Activated naive CD4-positive, alpha-beta T cell (primary cell): ENCODE data around the gene MYLIP.

ENCODE experiments used
- DNase-seq, 4 experiments: peaks; one replicate each; lab custom pipeline; 2025; lab: John Stamatoyannopoulos, UW

MYLIP gene

GRCh38 chr6:16141514-16141913 is 12.6 kb downstream of the MYLIP start:
- DNase-seq = no peak

- DNase-seq = no peak
Measured at GRCh38 chr6:16145038-16145437, 16.2 kb downstream of the MYLIP start.

GRCh38 chr6:16146028-16146427 is 17.1 kb downstream of the MYLIP start:
- no peak for DNase-seq

- DNase-seq = no peak
Measured at GRCh38 chr6:16146527-16146955, 17.7 kb downstream of the MYLIP start.

DNA sequence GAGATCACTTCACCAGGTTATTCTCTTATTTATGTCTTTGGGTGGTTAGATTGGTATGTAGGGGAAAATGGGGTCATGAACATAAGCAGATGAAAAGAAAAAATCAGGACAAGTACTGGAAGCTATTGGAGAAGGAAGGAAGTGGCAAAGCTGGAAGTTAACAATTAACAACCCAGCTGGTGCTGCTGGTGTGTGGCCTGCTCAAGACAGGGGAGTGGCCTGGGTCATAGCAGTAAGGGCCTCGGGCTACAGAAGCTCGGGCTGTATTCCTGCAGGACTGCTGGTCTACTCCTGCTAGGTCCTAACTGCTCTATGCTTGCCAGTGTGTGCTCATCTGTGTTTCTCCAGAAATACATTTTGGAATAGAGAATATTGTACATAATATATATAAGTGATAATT is 19.6 kb downstream of the MYLIP start:
- DNase-seq = no peak

DNA sequence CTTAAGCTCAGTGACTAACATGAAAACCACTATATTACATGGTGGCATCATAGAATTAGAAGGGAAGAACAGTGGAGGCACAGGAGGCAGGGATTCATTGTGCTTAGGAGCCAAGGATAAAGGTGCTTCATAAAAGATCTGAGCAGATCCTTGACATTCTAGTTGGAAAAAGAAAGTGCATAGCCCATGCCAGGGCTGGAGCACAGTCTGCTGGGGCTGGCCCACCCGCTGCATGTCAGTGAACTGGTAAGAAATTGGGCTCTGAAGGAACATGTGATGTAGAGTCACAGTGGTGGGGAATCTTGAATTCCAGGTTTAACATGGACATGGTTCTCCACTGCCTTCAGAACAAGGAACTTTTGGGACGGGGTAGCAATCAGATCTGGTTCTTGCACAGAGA is 20.4 kb downstream of the MYLIP start:
- DNase-seq = no peak

DNA sequence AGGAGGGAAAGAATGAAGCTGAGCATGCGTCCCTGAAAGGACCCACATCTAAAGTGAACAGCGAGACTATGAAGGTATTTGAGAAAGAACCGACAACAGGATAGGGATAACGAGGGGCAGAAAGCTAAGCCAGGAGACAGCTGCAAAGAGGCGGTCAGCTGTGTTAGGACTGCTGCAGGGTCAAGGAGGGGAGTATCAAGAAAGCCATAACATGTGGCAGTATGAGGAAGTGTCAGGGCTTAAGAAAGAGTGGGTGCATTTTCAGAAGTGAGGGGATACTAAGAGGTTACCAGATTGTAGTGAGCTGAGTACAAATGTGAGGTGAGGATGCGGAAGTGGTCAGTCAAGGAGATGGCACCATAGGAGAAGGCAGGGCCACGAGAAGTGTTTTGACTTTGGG is 21.2 kb downstream of the MYLIP start:
- DNase-seq = no peak

GRCh38 chr6:16153211-16153820 is 24.4 kb downstream of the MYLIP start:
- no peak for DNase-seq

GRCh38 chr6:16154904-16155303 is 26.0 kb downstream of the MYLIP start:
- no peak for DNase-seq

- no peak for DNase-seq
Measured at GRCh38 chr6:16157492-16157891, 28.6 kb downstream of the MYLIP start.

DNA sequence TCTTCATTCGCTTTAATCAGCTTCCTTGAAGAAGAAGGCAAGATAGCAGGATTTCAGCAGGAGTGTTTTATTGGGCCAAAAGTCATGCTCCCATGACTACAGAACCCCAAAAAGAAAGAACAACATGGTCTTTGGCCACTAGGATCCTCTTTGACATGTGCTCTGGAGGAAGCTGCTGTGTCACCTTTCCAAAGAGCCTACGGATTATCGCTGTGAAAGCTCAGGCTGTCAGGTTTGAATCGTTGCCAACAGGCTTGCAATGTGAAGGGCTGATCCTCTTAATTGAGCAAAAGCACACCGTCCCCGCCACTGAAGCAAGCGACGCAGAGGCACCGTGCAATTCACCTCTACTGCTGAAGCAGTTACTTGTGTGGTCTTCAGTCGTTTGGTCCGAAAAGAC is 29.0 kb downstream of the MYLIP start:
- DNase-seq = no peak

DNA sequence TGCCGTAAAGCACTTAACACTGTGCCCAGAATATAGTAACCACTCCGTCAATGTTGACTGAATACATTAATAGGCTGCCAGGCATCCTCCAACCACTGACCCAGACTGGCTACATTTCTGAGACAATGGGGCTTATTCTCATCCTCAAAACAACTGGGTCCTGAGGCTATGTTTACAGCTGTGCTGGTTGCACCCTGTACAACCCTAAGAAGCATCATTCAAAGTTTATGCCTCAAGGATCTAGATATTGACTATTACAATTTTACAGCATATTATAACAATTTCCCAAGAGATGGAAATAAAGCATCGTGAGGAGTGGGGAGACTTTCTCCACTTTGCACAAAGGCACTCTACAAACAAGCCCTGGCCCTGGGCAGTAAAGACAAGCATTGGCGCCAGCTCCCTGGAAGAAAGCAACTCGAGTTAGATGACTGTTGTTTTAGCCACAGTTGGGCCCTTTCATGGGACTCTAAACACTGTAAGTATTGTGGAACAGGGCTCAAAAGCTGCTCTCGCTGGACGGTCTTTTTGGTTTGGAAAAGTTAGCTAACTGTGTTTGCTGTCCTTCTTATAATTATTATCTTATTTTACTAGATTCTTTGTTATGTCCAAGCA is 30.2 kb downstream of the MYLIP start:
- no peak for DNase-seq

GRCh38 chr6:16160794-16161193 is 31.9 kb downstream of the MYLIP start:
- DNase-seq = no peak

DNA sequence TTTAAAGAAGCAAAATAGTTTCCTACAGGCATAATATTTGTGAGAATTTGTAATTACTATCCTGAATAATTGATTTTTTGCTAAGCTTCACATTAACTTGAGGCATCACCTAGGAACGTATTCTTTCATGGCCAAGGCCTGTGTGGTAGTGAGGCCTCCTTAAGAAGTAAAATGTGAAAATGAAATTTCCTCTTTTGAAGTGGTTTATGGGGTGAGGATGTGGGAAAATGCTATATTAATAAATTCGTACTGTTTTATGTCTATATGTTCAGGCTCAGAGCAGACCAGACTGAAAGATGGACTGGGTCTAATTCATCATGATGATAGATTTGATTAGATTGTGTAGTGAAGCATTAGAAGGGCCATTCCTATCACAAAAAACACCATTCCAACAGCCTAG is 33.1 kb downstream of the MYLIP start:
- DNase-seq = no peak

DNA sequence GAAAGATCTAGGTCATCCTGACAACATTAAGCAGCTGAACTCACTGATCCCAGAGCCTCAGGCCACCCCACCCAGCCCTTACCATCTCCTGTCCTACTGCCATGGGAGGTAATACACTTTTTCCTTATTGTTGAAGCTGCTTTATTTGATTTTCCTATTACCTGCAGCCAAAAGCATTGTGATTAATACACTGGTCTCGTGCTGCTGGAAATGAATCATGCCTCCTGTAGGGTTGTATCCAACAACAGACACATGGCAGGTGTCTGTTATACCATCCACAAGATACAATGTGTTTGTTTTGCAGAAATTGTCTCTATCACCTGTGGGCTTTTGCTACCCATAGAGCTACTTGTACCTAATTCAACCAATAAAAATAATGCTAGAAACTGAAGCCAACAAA is 34.2 kb downstream of the MYLIP start:
- DNase-seq = no peak

DNA sequence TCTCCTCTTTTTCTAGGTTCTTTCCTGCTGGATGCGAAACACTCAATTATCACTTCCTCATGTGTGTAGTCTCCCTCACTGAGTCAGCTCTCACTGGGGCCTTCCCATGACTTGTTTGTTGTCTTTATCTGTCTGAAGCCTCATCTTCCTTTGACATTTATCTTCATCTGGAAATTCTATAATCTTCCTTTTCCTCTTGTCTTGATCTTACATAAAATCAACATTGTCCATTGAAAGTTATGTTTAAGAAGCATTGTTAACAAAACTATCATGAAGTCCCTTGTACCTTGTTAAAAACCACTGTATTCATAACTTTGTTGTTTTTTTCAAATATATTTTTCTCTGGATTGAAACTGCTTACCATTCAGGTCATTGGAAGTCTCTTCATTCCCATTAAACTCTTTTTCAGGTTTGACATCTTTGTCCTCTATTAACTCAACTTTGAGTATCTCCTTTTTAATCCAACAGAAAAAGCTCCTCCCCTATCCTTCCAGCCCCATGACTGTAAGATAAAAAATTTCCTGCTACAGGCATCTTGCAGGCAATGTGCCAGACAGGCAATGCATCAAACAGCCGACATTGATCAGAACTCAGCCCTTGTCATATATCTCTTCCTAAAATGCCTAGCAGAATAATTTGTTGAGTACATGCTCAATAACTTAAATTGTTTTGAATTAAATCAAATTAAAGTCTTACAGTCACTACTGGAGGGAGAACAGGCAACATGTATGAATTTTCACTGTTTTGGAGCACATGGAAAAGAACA is 34.8 kb downstream of the MYLIP start:
- no peak for DNase-seq

DNA sequence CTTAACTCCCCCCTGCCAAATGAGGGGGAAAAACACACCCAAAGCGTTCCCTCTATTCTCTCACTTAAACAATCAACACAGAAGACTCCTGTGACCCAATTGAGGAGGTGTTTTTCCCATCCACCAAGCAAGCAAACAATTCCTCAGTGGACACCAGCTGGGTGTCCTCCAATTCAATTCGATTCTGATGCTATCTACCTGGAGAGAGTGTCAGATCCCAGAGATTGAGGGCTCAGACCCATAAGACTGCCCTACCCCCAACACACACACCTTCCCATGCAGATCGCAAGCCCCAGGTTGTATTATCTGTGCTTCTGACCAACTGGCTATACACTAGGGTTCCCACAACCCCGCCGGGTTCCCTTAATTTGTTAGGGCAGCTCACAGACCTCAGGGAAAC is 36.8 kb downstream of the MYLIP start:
- DNase-seq = no peak

DNA sequence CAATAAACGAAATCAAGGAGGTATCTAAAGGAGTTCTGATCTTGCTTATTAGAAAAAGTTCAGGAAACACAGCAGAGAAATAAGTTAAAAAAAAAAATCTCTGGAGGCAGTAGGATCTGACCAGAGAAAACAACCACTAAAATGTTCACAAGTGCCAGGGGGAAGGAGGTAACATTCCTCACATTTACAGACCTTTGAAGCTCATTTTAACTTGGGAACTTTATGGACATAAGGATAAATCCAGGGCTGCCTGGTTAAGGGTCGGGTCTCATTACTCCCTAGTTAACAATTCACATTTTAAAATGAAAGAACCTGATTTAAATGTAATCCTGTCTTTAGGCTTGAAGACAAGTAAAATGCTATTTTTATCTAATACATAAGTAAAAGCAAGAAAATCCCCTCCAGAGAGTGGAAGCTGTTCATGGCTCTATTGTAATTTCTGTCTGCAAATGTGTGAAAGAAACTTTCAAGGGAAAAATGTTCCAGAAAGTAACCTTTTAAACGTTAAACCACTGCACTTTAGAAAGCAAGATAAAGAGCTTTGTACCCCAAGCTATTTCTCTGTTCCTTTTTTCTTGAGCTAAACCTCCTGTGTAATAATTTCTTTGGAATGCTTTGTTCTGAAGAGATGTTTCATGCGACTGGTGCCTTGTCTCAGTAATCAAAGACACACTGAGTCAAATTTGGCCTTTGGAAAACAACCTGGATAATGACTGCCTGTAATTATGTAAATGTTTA is 38.2 kb downstream of the MYLIP start:
- DNase-seq = no peak

GRCh38 chr6:16168121-16168520 is 39.2 kb downstream of the MYLIP start:
- no peak for DNase-seq

- no peak for DNase-seq
Measured at GRCh38 chr6:16168858-16169257, 40.0 kb downstream of the MYLIP start.

- no peak for DNase-seq
Measured at GRCh38 chr6:16171400-16171799, 42.5 kb downstream of the MYLIP start.

DNA sequence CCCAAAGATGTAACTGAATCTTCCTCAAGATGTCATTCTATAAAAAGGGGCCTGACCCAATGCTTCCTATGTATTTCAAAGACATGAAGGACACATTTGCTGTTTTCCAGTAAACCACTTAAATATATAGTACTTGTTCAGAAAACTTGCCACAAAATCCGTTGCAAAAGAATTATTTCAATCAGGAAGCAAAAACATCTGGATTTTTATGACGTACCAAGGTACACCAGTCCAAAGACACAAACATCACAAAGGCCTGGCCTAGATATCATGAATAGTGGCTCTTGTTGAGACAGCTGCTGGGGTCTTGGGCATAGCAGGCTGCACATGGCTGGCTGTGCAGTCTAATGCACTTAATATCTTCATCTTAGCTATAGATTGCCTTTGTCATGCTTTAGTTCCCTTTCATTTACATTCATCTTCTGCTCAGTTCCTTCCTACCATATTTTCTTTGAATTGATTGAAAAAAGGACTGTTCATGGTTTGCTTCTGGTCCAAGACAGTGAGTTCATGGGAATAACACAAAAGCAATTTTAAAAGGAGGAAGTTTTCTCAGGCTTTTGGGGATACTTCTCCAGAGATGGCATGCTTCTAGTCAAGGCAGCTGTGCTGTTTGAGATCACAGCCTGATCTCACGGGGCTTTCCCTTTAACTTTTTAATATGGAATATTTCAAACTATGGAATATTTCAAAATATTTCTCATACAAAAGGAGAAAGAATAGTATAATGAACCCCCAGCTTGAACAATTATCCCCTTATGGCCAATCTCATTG is 44.5 kb downstream of the MYLIP start:
- DNase-seq = no peak
